GM18526 (cell line): ENCODE measurements around the gene MACF1.

ENCODE experiments used
- POLR2A ChIP-seq: IDR thresholded peaks from 3 replicates; pipeline ENCODE4 v1.6.1; 2011; ENCODE audit not compliant: insufficient read length; ENCODE audit errors: extremely low read depth

Gene MACF1

GRCh38 chr1:39483276-39483675 lies 278.8 kb downstream of the MACF1 start:
- no peak for TF ChIP-seq POLR2A

GRCh38 chr1:39484564-39484963 lies 280.1 kb downstream of the MACF1 start:
- TF ChIP-seq POLR2A: no peak

- TF ChIP-seq POLR2A: no peak
Measured at GRCh38 chr1:39485046-39485803, 280.7 kb downstream of the MACF1 start.

GRCh38 chr1:39488012-39488545 lies 283.6 kb downstream of the MACF1 start:
- TF ChIP-seq POLR2A: no peak

GRCh38 chr1:39488793-39489566 lies 284.5 kb downstream of the MACF1 start:
- TF ChIP-seq POLR2A: no peak

GRCh38 chr1:39489567-39490239 lies 285.2 kb downstream of the MACF1 start:
- no peak for TF ChIP-seq POLR2A

GRCh38 chr1:39490596-39491145 lies 286.2 kb downstream of the MACF1 start:
- no peak for TF ChIP-seq POLR2A

GRCh38 chr1:39491146-39491921 lies 286.8 kb downstream of the MACF1 start, which contains the start of gene BMP8A:
Gene BMP8A, plus strand, starts transcription at chr1:39491636. Its CDS starts 356 bp downstream, at chr1:39491992.
- no peak for TF ChIP-seq POLR2A

- no peak for TF ChIP-seq POLR2A
Measured at GRCh38 chr1:39494671-39495410, 290.3 kb downstream of the MACF1 start.

- TF ChIP-seq POLR2A: no peak
Measured at GRCh38 chr1:39497585-39497984, 293.1 kb downstream of the MACF1 start.

GRCh38 chr1:39499668-39500067 lies 295.2 kb downstream of the MACF1 start:
- TF ChIP-seq POLR2A: no peak

- TF ChIP-seq POLR2A: no peak
Measured at GRCh38 chr1:39500862-39501389, 296.4 kb downstream of the MACF1 start.

- TF ChIP-seq POLR2A: no peak
Measured at GRCh38 chr1:39501666-39502065, 297.2 kb downstream of the MACF1 start.

- TF ChIP-seq POLR2A: no peak
Measured at GRCh38 chr1:39505289-39505688, 300.8 kb downstream of the MACF1 start.
